Psoas muscle (tissue), 8 donors: Measurements from ENCODE around the gene PSAP. TPM values are rescaled to one million over a fixed set of nuclear protein-coding genes. Genes with fewer than 3 reads are reported as not detected.

Source experiments
- ATAC-seq, 4 donors: fragments of 200-7000 bp; cut with Tn5 transposase; one replicate each; pipeline ENCODE4 v1.9.1; 2020; ENCODE audit warnings: moderate library complexity in 3 of 4, mild to moderate bottlenecking in 2 of 4
- DNase-seq, 2 donors: peaks; one replicate each; pipeline ENCODE4 v3.0.0-alpha.2; 2020
- H3K27ac ChIP-seq: fragments of 200-600 bp; one replicate; pipeline ENCODE4 v1.8.0; 2022
- H3K27me3 ChIP-seq, 3 donors: fragments of 200-600 bp in 1 of 3; one replicate each; pipeline versions ENCODE4 v1.6.1 to v1.8.0; 2013 to 2022; ENCODE audit warnings: low read length in 2 of 3, mild to moderate bottlenecking in 2 of 3, moderate library complexity in 1 of 3; ENCODE audit not compliant: insufficient read depth in 3 of 3
- H3K36me3 ChIP-seq, 2 donors: fragments of 200-600 bp in 1 of 2; one replicate each; pipeline versions ENCODE4 v1.6.1 to v1.8.0; 2013 to 2022; ENCODE audit warnings: low read depth in 1 of 2, mild to moderate bottlenecking in 1 of 2, moderate library complexity in 1 of 2; ENCODE audit not compliant: insufficient read depth in 1 of 2
- H3K4me1 ChIP-seq: fragments of 200-600 bp; one replicate; pipeline ENCODE4 v1.8.0; 2022
- H3K4me3 ChIP-seq: fragments of 200-600 bp; one replicate; pipeline ENCODE4 v1.8.0; 2022; ENCODE audit warnings: mild to moderate bottlenecking
- H3K9me3 ChIP-seq: fragments of 200-600 bp; one replicate; pipeline ENCODE4 v1.8.0; 2022
- CTCF ChIP-seq: fragments of 200-600 bp; IDR thresholded peaks from one replicate; pipeline ENCODE4 v1.8.0; 2022; ENCODE audit warnings: antibody characterized with exemption
- WGBS, 3 donors: extraction: QIAGEN DNeasy Blood & Tissue Kit; methylation state at CpG; one replicate each; pipeline versions ENCODE4 v1.1.6 to v1.1.7; 2013; 5-methylcytosine and 5-hydroxymethylcytosine counted together
- intact Hi-C, 2 donors: fragments of 100-400 bp; cut with DNase I; formaldehyde crosslinking; loops; one replicate each; pipeline versions ENCODE4 v1.11.0 to v1.14.2; 2022
- polyA plus RNA-seq, 3 donors: library from polyadenylated mRNA; stranded (reverse); fragments of 200-250 nt; gene quantifications; one replicate each; pipeline ENCODE4 v1.2.3, GENCODE V29; 2013
- total RNA-seq, 4 donors: library from RNA; stranded (reverse); fragmentation: NEBNext Ultra II Directional in 2 of 4; extraction: Animal tissue kit (Norgen Biotek cat#: 25700) in 2 of 4; gene quantifications; one replicate each; pipeline versions ENCODE4 v1.2.1 to v1.2.4, GENCODE V29; 2021 to 2023
- donor health status: healthy with polysubstance abuse.
- donor health status: DM: no; HTN: no; CAD: no; lungs with moderate emphysema.
- donor health status: Bipolar disorder and iron deficiency.
- donor health status: healthy.
- donor health status: DM: yes; HTN: yes; CAD: no.
- donor health status: DM: no; HTN: no; CAD: no.
- donor health status: DM: no; HTN: no; CAD: no.
- donor health status: DM: yes; HTN: yes; CAD: no.

The PSAP gene
- total and polyA plus RNA-seq, 7 donors, result 634 to 1,725 (median 1,049) TPM

GRCh38 chr10:71865561-71866041, 14.6 kb upstream of the PSAP start:
- intact Hi-C loops, result no loop called here
- WGBS, 3 donors, result 85 to 94% (median 88%) methylated on average over 7 of the region's 7 CpGs
- no peak for DNase-seq
- ATAC-seq, result no peak
- H3K36me3 ChIP-seq, result no peaks in the 10 kb centered on the region
- H3K4me1 ChIP-seq, result peaks cover 42% of the 10 kb centered on the region
- no peaks in the 10 kb centered on the region for H3K9me3 ChIP-seq
- H3K27me3 ChIP-seq, result no peaks in the 10 kb centered on the region
- no peak overlapping the region for H3K4me3 ChIP-seq
- TF ChIP-seq CTCF, result no peak
- H3K27ac ChIP-seq, result peak overlapping the region; percentile 46

GRCh38 chr10:71864911-71865361, 13.9 kb upstream of the PSAP start:
- no peak for TF ChIP-seq CTCF
- no peak for DNase-seq
- Histone ChIP-seq H3K9me3 (no peaks in the 10 kb centered on the region), H3K36me3 (no peaks in the 10 kb centered on the region), H3K4me3 (no peak overlapping the region), H3K4me1 (peaks cover 45% of the 10 kb centered on the region), H3K27ac (peak overlapping the region; percentile 46), H3K27me3 (no peaks in the 10 kb centered on the region)
- intact Hi-C loops, result no loop called here
- no peak for ATAC-seq
- 78 to 91% (median 81%) methylated on average over 5 of the region's 5 CpGs for WGBS, 3 donors

GRCh38 chr10:71863203-71863602, 12.2 kb upstream of the PSAP start:
- intact Hi-C loops, result no loop called here

GRCh38 chr10:71860243-71861029, 9.4 kb upstream of the PSAP start:
- ATAC-seq (peak; percentile 94 to 97 (median 96)), DNase-seq (peak; percentile 96 to 98)
- peak overlapping the region; percentile 98 for H3K27ac ChIP-seq
- H3K36me3 ChIP-seq, result no peaks in the 10 kb centered on the region
- no peaks in the 10 kb centered on the region for H3K9me3 ChIP-seq
- peaks cover 42% of the 10 kb centered on the region for H3K4me1 ChIP-seq
- H3K4me3 ChIP-seq, result peak overlapping the region; percentile 17
- WGBS, 3 donors, result 7 to 15% (median 13%) methylated on average over 11 of the region's 11 CpGs
- no peak for TF ChIP-seq CTCF
- intact Hi-C loops, result no loop called here
- no peaks in the 10 kb centered on the region for H3K27me3 ChIP-seq

More at GRCh38 chr10:71863203-71863602, 12.2 kb upstream of the PSAP start:
- Histone ChIP-seq H3K27me3 (no peaks in the 10 kb centered on the region), H3K9me3 (no peaks in the 10 kb centered on the region), H3K36me3 (no peaks in the 10 kb centered on the region), H3K4me3 (no peak overlapping the region), H3K27ac (peak overlapping the region; percentile 98), H3K4me1 (peaks cover 52% of the 10 kb centered on the region)
- 95 to 96% (median 96%) methylated on average over 6 of the region's 6 CpGs for WGBS, 3 donors
- ATAC-seq (no peak), DNase-seq (no peak)
- TF ChIP-seq CTCF, result no peak
